ENCODE results near the gene SYT4.

- no peak for TF ChIP-seq SMAD3 (CRISPR knock-in tag; IDR thresholded peaks at IDR 0.05)
- TF ChIP-seq, protein P1, sequence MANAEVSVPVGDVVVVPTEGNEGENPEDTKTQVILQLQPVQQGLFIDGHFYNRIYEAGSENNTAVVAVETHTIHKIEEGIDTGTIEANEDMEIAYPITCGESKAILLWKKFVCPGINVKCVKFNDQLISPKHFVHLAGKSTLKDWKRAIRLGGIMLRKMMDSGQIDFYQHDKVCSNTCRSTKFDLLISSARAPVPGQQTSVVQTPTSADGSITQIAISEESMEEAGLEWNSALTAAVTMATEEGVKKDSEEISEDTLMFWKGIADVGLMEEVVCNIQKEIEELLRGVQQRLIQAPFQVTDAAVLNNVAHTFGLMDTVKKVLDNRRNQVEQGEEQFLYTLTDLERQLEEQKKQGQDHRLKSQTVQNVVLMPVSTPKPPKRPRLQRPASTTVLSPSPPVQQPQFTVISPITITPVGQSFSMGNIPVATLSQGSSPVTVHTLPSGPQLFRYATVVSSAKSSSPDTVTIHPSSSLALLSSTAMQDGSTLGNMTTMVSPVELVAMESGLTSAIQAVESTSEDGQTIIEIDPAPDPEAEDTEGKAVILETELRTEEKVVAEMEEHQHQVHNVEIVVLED (CRISPR knock-in tag; IDR thresholded peaks at IDR 0.05; ENCODE audit: borderline replicate concordance), result no peak
- TF ChIP-seq, protein P2, sequence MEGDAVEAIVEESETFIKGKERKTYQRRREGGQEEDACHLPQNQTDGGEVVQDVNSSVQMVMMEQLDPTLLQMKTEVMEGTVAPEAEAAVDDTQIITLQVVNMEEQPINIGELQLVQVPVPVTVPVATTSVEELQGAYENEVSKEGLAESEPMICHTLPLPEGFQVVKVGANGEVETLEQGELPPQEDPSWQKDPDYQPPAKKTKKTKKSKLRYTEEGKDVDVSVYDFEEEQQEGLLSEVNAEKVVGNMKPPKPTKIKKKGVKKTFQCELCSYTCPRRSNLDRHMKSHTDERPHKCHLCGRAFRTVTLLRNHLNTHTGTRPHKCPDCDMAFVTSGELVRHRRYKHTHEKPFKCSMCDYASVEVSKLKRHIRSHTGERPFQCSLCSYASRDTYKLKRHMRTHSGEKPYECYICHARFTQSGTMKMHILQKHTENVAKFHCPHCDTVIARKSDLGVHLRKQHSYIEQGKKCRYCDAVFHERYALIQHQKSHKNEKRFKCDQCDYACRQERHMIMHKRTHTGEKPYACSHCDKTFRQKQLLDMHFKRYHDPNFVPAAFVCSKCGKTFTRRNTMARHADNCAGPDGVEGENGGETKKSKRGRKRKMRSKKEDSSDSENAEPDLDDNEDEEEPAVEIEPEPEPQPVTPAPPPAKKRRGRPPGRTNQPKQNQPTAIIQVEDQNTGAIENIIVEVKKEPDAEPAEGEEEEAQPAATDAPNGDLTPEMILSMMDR (CRISPR knock-in tag; IDR thresholded peaks at IDR 0.05), result peak; percentile 60
- TF ChIP-seq POLR2A (IDR thresholded peaks at IDR 0.05; ENCODE audit: insufficient read depth in 1 of 2, low read depth in 2 of 2, low read length in 2 of 2), result no peak
These were observed 5.5 kb downstream of the SYT4 start for GRCh38 chr18:43271593-43272432.

Data from HepG2 (cell line).